Measurements from ENCODE around the gene SRPRA.

SRPRA gene

DNA sequence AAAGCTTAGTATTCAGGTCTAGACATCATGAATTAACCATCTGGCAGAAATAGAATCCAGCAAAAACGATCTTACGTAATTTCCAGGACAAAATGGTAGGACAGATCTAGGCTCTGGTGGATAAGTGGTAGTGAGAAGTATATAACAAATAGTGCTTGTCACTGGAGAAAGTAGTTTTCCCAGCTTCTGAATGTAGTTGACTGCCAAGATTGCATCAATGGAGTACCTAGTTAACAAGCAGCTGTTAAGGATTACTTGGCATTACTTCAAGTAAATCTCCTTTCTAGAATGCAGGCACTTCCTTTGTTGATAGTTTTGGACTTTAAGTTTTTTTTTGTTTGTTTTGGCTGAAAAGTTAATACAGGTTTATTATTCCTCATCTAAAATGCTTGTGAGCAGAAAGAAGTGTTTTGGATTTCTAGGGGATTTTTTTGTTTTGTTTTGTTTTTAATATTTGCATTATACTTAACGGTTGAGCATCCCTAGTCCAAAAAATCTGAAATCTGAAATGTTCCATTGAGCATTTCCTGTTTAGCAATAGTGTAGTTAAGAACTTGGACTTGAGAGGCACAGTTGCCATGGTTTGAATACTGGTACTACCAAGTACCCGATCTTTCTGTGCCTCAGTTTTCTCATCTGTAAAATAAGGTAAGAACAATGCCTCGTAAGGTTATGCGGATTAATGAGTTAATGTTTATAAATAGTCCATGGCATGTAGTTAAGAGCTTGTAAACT, 36.8 kb downstream of the SRPRA start:
- Histone ChIP-seq H3K36me3 (ENCODE audit: low read length) (no peaks in the 10 kb centered on the region), H3K27me3 (ENCODE audit: low read length) (no peaks in the 10 kb centered on the region), H3K27ac (ENCODE audit: low read depth, low read length) (no peak overlapping the region), H2AFZ (ENCODE audit: low read depth, low read length, severe bottlenecking) (no peak overlapping the region), H3F3A (ENCODE audit: insufficient read depth) (no peaks in the 10 kb centered on the region), H4K20me1 (ENCODE audit: low read depth, low read length) (no peaks in the 10 kb centered on the region), H3K9ac (ENCODE audit: low read length) (no peak overlapping the region), H3K79me2 (ENCODE audit: insufficient read depth, low read length) (peaks cover 4% of the 10 kb centered on the region; the same call in 1 of the 2 replicates), H3K4me2 (ENCODE audit: low read depth, low read length, poor library complexity, severe bottlenecking) (no peak overlapping the region), H3K9me2 (replicated peaks; ENCODE audit: insufficient read depth, low read length) (no peaks in the 10 kb centered on the region), H3K9me3 (ENCODE audit: insufficient read depth, low read length) (no peaks in the 10 kb centered on the region), H3K4me3 (ENCODE audit: insufficient read depth, low read length, poor library complexity, severe bottlenecking) (no peak overlapping the region)
- TF ChIP-seq EZH2phosphoT487 (conservative IDR thresholded peaks at IDR 0.05; ENCODE audit: low read length), result no peak
- TF ChIP-seq, protein P1, sequence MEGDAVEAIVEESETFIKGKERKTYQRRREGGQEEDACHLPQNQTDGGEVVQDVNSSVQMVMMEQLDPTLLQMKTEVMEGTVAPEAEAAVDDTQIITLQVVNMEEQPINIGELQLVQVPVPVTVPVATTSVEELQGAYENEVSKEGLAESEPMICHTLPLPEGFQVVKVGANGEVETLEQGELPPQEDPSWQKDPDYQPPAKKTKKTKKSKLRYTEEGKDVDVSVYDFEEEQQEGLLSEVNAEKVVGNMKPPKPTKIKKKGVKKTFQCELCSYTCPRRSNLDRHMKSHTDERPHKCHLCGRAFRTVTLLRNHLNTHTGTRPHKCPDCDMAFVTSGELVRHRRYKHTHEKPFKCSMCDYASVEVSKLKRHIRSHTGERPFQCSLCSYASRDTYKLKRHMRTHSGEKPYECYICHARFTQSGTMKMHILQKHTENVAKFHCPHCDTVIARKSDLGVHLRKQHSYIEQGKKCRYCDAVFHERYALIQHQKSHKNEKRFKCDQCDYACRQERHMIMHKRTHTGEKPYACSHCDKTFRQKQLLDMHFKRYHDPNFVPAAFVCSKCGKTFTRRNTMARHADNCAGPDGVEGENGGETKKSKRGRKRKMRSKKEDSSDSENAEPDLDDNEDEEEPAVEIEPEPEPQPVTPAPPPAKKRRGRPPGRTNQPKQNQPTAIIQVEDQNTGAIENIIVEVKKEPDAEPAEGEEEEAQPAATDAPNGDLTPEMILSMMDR (IDR thresholded peaks at IDR 0.05; ENCODE audit: insufficient read depth, low read length, poor library complexity, severe bottlenecking), result no peak

DNA sequence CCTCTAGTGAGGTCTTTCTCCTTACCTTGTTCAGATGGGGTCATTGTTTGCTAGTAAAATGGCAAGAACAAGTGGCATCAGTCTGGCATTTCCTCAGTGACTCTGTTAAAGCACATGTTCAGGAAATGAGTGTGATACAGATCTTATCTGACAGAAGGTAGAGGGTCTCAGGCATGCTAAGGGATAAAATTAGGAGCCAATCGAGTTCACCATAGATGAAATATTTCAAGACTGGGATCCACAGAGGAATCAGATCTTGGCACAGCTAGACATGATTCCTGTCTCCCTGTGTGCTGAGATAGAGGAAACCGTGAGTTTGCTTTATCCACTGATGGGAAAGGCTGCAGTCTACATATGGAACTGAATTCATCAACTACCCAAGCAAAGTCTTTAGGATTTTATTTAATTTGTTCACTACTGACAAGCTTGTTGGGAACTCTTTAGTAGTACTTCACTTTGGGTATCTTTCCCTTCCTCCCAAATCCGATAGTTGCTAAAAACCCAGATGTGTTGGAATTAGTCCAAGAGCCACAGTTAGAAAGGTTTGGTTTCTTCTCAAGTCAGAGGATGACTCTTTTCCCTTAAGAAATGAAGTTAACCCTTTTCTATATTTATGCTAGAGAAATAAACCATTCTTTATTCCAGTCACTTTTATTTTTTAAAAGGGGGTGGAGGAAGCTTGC, 38.7 kb downstream of the SRPRA start:
- no peaks in the 10 kb centered on the region for H3K9me2 ChIP-seq (replicated peaks; ENCODE audit: insufficient read depth, low read length)
- no peaks in the 10 kb centered on the region for H3K9me3 ChIP-seq (ENCODE audit: insufficient read depth, low read length)
- H3K27me3 ChIP-seq (ENCODE audit: low read length), result no peaks in the 10 kb centered on the region
- no peak overlapping the region for H2AFZ ChIP-seq (ENCODE audit: low read depth, low read length, severe bottlenecking)
- H3K4me3 ChIP-seq (ENCODE audit: insufficient read depth, low read length, poor library complexity, severe bottlenecking), result no peak overlapping the region
- no peaks in the 10 kb centered on the region for H3F3A ChIP-seq (ENCODE audit: insufficient read depth)
- H4K20me1 ChIP-seq (ENCODE audit: low read depth, low read length), result no peaks in the 10 kb centered on the region
- no peaks in the 10 kb centered on the region for H3K36me3 ChIP-seq (ENCODE audit: low read length)
- no peak overlapping the region for H3K27ac ChIP-seq (ENCODE audit: low read depth, low read length)
- peaks cover 4% of the 10 kb centered on the region; the same call in 1 of the 2 replicates for H3K79me2 ChIP-seq (ENCODE audit: insufficient read depth, low read length)
- no peak overlapping the region for H3K9ac ChIP-seq (ENCODE audit: low read length)
- H3K4me2 ChIP-seq (ENCODE audit: low read depth, low read length, poor library complexity, severe bottlenecking), result no peak overlapping the region
- TF ChIP-seq, protein P1 (IDR thresholded peaks at IDR 0.05; ENCODE audit: insufficient read depth, low read length, poor library complexity, severe bottlenecking), result no peak
- TF ChIP-seq EZH2phosphoT487 (conservative IDR thresholded peaks at IDR 0.05; ENCODE audit: low read length), result no peak

DNA sequence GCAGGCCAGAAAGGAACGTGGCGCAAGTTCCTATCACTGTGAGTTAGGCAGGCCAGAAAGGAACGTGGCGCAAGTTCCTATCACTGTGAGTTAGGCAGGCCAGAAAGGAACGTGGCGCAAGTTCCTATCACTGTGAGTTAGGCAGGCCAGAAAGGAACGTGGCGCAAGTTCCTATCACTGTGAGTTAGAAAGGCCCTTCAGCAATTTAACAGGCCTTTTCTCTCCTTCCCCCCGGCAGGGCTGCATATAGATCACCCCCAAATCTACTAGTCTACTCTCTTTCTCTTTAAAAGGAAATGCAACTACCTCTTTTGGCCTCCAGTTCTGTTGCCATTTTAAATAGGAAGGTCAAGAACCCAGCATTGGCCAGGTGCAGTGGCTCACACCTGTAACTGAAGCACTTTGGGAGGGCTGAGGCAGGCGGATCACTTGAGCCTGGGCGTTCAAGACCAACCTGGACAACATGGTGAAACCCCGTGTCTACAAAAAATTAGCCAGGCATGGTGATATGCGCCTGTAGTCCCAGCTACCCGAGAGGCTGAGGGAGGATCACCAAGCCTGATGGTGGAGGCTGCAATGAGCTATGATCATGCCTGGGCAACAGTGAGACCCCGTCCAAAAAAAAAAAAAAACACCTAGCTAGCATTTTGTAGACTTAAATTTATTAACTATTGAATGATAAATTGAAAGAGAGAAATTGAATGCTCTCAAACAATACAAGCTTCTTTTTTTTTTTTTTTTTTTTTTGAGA, 42.2 kb downstream of the SRPRA start:
- TF ChIP-seq, protein P1 (IDR thresholded peaks at IDR 0.05; ENCODE audit: insufficient read depth, low read length, poor library complexity, severe bottlenecking), result no peak
- no peak for TF ChIP-seq EZH2phosphoT487 (conservative IDR thresholded peaks at IDR 0.05; ENCODE audit: low read length)
- Histone ChIP-seq H4K20me1 (ENCODE audit: low read depth, low read length) (no peaks in the 10 kb centered on the region), H3K36me3 (ENCODE audit: low read length) (no peaks in the 10 kb centered on the region), H3K9ac (ENCODE audit: low read length) (no peak overlapping the region), H3K4me2 (ENCODE audit: low read depth, low read length, poor library complexity, severe bottlenecking) (no peak overlapping the region), H3K4me3 (ENCODE audit: insufficient read depth, low read length, poor library complexity, severe bottlenecking) (no peak overlapping the region), H3F3A (ENCODE audit: insufficient read depth) (no peaks in the 10 kb centered on the region), H2AFZ (ENCODE audit: low read depth, low read length, severe bottlenecking) (no peak overlapping the region), H3K9me2 (replicated peaks; ENCODE audit: insufficient read depth, low read length) (no peaks in the 10 kb centered on the region), H3K27ac (ENCODE audit: low read depth, low read length) (no peak overlapping the region), H3K9me3 (ENCODE audit: insufficient read depth, low read length) (no peaks in the 10 kb centered on the region), H3K27me3 (ENCODE audit: low read length) (no peaks in the 10 kb centered on the region), H3K79me2 (ENCODE audit: insufficient read depth, low read length) (peaks cover 10% of the 10 kb centered on the region; the same call in 1 of the 2 replicates)

Measured in SU-DHL-6 (cell line).